ENCODE measurements around the gene HDAC7.

HDAC7 gene

GRCh38 chr12:47778881-47779280, 40.8 kb downstream of the HDAC7 start:
- DNase-seq (ENCODE audit: low spot score) = no peak

GRCh38 chr12:47777741-47778558, 41.8 kb downstream of the HDAC7 start:
- no peak for DNase-seq (ENCODE audit: low spot score)

DNA sequence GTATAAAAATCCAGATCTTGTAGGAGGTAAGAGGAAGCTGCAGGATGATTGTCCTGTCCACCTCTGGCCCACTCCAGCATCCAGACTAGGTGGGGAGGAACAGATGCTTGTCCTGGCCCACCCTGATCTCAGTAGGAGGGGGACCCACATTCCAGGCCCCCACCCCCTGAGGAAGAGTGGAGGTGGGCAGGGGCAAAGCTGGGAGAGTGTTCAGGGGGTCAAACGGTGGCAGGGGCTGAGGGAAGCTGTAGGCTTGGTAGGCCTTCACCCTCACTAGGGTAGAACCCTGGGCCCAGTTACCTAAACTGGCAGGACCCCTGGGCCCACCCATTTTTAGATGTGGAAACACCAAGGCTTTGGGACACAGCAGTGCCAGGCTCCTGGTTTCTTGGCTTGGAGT, 42.6 kb downstream of the HDAC7 start:
- no peak for DNase-seq (ENCODE audit: low spot score)

GRCh38 chr12:47776471-47777143, 43.1 kb downstream of the HDAC7 start:
- no peak for DNase-seq (ENCODE audit: low spot score)

DNA sequence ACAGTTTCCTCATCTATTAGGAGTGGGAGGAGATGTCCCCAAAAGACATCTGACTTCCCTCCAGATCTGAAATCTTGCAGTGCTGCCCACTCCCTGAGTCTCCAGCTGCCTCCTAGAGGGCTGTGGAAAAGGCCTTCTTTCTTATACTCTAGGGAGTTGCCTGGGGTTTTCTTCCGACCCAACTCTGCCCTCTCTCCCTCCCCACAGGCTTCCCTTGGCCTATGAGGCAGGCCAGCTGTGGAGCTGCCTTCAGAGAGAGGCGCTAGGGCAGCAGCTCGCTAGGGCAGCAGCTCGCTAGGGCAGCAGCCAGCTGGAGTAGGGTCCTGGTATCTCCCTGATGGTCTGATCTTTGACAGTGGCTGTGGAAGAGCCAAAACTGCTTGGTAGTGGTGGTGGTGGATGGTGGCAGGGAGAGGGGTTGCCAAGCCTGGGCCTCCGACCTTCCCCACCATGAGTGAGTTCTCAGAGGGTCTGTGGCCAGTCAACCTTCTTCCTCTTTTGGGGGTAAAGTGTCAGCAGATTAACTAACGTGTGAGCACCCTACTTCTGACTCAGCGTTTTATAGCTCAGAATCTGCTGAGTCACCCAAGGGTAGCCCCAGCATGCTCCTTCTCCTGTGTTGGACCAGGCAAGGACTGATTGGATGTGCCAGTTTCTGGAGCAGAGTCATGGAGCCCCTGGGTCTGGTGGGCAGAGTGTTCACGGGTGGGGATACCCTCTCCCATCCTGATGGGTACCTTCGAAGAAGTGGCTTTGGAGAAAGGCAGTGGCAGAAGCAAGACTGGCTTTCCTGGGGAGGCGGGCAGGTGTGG, 44.4 kb downstream of the HDAC7 start:
- peak; percentile 33 for DNase-seq (ENCODE audit: low spot score)

DNA sequence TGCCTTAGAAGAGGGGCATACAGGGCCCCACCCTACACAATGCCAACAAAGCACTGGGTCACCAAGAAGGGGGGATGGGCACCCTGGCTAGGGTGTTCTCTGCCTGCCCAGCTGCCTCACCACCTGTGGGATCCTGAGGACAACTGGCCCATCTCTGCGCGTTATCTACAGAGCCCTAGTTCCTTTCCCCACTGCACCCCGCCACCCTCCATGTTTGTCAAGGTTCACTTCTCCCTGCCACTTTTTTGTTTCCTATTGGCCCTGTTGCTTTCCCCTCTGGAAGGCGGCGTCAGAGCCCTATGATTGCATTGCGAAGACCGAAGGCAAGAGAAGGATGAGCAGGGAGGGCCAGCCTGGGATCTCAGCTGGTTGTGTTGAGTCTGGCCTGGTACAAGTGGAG, 45.0 kb downstream of the HDAC7 start:
- DNase-seq (ENCODE audit: low spot score) = no peak

DNA sequence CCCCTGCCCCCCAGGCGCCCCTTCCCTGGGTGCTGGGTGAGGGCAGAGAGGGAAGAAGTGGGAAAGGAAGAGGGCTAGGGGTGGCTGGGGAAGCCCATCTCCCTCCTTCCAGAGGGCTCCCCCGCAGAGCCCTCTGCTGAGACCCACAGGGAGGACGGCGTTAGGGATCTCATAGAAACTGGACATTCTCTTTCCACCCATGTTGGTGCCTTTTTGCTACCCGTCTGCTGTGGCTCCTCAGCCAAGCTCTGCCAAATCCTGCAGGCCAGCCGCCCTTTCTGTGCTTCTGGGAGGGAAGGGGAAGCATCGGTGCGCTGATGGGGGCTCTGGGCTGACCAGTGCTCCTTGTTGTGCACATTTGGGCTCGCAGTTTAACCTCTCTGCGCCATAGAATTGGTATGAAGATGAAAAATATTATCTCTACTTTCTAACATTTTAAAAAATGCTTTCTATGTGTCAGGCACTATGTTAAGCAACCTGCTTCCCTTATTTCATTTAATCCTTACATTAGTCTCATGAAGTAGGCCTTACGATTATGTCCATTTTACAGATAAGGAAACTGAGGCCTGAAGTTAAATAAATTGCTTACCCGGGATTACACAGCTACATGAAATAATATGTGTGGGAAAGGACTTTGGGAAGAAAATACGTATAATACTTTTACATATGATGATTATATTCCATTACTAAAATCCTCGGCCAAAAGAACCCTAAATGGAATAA, 45.7 kb downstream of the HDAC7 start:
- DNase-seq (ENCODE audit: low spot score) = no peak

GRCh38 chr12:47773062-47773857, 46.4 kb downstream of the HDAC7 start, which contains the start of gene SLC48A1:
Gene SLC48A1, plus strand, starts transcription at chr12:47773238. Its CDS starts 67 bp downstream, at chr12:47773305.
- peak; percentile 73 for DNase-seq (ENCODE audit: low spot score)

DNA sequence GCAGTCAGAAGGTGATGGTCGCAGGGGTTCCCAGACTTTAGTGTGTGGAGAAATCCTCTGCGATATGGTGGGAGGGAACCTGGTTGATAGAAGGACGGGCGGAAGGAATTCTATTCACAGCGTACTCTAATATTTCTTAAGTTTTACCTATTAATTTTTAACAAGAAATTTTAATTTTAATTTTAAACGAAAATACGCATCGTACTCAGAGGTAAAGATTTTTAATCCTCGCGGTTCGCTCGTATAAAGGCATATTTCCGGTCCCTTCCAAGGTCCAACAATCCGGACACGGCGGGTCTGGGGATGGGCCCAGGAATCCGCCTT, 47.0 kb downstream of the HDAC7 start:
- DNase-seq (ENCODE audit: low spot score) = no peak

GRCh38 chr12:47772094-47772660, 47.5 kb downstream of the HDAC7 start:
- DNase-seq (ENCODE audit: low spot score) = no peak

GRCh38 chr12:47771304-47771703, 48.4 kb downstream of the HDAC7 start:
- no peak for DNase-seq (ENCODE audit: low spot score)

DNA sequence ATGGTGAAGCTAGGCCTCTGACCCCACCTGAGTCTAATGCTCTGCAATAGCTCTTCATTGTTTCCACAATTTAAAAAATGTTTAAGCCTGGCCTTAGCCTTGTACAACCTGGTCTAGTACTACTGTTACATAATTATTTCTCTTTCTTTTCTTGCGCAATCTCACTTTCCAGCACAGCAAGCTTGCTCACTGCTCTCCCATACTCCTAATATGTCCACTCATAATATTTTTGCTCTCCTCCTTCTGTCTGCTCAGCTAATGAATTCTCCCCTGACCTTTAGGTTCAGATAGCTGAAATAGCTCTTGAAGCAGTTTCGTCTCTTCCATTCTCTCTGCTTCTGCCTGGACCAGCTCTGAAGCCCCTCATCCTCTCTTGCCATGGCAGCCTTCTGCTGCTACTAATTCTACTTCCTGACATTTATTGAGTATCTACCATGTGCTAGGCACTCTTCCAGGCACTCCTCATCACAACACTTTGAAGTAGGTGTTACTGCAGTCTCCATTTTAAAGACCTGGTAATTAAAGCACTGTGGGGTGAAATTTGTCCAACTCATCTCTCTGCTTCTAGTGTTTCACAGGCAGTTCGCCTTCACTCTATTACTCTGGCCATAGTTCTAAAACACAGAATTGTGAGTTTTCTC, 49.5 kb downstream of the HDAC7 start:
- no peak for DNase-seq (ENCODE audit: low spot score)

DNA sequence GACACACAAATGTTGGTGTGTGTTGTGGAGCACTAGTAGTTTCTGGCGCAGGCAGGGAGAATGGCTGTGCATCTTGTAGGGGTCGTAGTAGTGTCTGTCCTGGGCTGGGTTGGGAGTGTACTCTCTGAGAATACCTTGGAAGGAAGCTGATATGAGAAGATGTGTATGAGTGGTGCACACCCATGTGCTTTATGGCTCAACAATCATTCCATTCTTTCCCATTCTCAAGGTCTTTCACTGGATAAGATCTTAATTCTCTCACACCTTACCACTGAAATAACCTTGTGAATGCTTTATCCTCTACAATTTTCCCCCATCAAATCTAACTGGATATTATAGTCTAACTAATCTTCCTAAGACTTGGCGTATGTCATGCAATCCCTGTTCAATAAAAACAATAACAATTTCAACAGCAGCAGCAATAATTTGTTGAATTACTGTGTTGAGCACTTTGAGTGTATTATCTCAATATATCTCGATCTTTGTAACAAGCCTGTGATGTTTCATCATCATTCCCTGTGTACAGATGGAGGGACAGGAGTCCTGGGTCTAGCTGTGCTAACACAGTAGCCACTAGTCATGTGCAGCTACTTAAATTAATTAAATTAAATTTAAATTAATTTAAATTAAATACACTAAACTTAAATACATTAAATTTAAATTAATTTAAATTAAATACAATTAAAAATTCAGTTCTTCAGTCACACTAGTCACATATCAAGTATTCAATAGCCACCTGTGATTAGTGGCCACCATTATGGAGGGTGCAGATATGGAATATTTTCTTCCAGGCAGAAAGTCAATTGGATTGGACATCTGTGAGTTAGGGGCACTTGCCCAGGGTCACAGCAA, 50.2 kb downstream of the HDAC7 start:
- no peak for DNase-seq (ENCODE audit: low spot score)

DNA sequence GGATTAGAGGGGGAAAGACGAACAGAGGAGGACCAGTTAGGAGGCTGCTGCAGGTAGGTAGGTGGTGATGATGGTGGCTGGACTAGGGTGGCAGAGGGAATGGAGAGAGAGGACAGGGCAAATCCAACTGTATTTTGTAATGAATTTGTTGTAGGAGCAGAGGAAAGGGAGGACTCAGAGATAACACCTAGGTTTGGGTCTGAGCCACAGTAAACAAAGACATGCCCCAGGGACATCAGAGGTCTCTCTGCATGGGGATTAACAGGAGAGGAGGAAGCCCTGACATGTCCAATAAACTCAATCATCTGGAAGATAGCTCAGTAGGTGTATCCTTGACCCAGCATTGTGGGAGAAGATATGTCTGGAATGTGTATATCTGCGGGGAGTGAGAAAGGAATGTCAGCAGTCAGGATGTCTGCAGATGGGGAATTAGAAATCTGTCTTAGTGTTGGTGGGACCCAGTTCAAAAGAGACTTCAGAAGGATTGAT, 51.3 kb downstream of the HDAC7 start:
- no peak for DNase-seq (ENCODE audit: low spot score)

GRCh38 chr12:47767216-47767724, 52.4 kb downstream of the HDAC7 start:
- DNase-seq (ENCODE audit: low spot score) = peak; percentile 74

- no peak for DNase-seq (ENCODE audit: low spot score)
These were observed 53.0 kb downstream of the HDAC7 start for GRCh38 chr12:47766502-47767215.

DNA sequence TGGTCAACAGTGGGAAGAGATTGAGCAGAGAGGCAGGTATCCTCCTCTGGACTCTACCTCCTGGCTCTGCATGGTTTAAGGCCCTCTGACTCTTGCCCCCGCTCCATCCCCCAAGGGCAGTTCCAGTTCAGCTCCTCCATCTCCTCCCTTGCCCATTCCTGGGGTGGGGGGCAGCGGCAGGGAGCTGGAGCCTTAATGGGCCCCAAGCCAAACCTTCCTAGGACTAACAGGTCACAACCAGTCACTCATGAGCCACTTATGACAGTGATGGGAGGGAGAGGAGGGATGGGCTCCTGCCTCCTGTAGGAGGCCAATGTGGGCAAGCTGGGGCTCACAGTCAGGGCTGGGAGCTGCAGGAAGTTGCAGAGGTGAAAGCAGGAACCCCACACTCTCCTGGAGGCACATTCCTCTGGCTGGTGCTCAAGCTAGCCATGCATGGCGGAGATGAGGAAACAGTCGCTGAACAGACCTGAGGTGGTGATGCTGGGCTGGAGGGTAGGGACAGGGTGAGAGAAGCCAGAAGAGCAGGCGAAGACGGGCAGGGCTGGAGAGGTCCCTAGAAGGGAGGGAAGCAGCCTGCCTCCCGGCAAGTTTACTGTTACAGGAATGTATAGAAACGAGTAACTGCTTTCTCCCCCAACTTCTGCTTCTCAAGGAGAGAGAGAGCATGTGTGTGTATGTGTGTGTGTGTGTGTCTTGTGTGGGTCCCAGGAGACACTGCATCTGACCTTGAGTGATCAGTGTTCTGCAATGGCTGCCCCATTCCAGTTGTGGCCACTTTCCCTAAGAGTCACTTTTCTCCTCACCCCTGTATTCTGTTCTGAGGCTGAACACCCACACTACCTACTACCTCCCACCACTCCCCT, 56.0 kb downstream of the HDAC7 start:
- no peak for DNase-seq (ENCODE audit: low spot score)
